Mucosa of stomach (tissue), 1 donor: Measurements from ENCODE around the gene CACNG7.

Source experiments
- H3K27me3 ChIP-seq: one replicate; pipeline ENCODE4 v1.7.0; 2013; ENCODE audit warnings: mild to moderate bottlenecking, low read length; ENCODE audit not compliant: control insufficient read depth, insufficient read depth
- H3K36me3 ChIP-seq: one replicate; pipeline ENCODE4 v1.7.0; 2013; ENCODE audit warnings: low read length; ENCODE audit not compliant: control insufficient read depth, insufficient read depth
- H3K4me1 ChIP-seq: one replicate; pipeline ENCODE4 v1.7.0; 2013; ENCODE audit warnings: mild to moderate bottlenecking, low read length; ENCODE audit not compliant: control insufficient read depth, insufficient read depth
- H3K4me3 ChIP-seq: one replicate; pipeline ENCODE4 v1.7.0; 2013; ENCODE audit warnings: low read length
- H3K9ac ChIP-seq: one replicate; pipeline ENCODE4 v1.7.0; 2013; ENCODE audit warnings: mild to moderate bottlenecking, low read length, moderate library complexity
- H3K9me3 ChIP-seq: one replicate; pipeline ENCODE4 v1.7.0; 2013; ENCODE audit warnings: mild to moderate bottlenecking, low read length, moderate library complexity; ENCODE audit not compliant: control insufficient read depth
- donor health status: Pancreatic carcinoma.

Gene CACNG7

DNA sequence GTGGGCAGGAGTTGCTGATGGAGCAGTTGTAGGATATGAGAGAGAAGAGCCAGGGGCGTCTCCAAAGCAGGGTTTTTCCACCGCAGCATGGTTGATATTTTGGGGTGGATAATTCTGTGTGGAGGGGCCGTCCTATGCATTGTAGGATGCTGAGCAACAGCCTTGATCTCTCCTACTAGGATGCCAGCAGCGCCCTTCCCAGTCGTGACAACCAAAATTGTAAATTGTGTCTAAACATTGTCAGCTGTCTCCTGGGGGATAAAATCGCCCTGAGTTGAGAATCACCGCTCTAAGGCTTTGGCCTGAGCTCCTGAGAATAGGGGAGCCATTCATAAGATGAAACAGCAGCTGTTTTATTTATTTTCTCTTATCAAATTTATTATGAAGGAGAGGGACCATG, 57.9 kb downstream of the CACNG7 start:
- Histone ChIP-seq H3K4me1 (no peaks in the 10 kb centered on the region), H3K4me3 (no peak overlapping the region), H3K9me3 (no peaks in the 10 kb centered on the region), H3K27me3 (peaks cover 22% of the 10 kb centered on the region), H3K9ac (no peak overlapping the region), H3K36me3 (no peaks in the 10 kb centered on the region)

DNA sequence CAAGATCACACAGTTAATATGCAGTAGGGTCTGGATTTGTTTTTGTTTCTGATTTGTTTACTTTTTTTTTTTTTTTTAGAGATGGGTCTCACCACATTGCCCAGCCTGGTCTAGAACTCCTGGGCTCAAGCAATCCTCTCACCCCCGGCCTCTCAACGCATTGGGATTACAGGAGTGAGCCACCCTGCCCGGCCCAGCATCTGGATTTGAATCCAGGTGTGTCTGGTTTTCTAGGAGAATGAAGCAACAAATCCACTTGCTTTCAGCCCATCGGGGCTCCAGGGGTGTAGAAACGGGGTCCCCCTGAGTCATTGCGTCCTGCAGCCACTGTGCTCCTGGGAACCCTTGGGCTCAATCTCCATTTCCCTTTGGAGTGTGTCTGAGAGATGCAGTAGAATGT, 60.3 kb downstream of the CACNG7 start:
- H3K9ac ChIP-seq = no peak overlapping the region
- H3K36me3 ChIP-seq = no peaks in the 10 kb centered on the region
- no peaks in the 10 kb centered on the region for H3K9me3 ChIP-seq
- no peaks in the 10 kb centered on the region for H3K4me1 ChIP-seq
- H3K27me3 ChIP-seq = peaks cover 10% of the 10 kb centered on the region
- no peak overlapping the region for H3K4me3 ChIP-seq

DNA sequence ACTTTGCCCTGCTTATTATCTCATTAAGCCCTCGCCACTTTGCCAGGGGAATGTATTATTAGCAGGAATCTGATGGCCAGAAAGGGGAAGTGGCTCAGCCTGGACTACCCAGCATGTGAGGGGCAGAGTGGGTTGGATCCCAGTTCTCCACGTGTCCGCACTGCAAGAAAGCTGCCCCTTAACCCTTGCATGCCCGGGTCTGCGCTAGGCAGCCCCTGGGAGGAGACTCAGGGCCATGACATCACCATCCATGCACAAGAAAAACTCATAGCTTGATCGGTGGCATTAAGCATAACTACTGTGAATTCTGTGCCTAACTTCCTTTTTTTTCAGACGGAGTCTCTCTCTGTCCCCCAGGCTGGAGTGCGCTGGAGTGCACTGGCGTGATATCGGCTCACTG, 62.6 kb downstream of the CACNG7 start:
- no peaks in the 10 kb centered on the region for H3K27me3 ChIP-seq
- no peak overlapping the region for H3K4me3 ChIP-seq
- H3K9me3 ChIP-seq = no peaks in the 10 kb centered on the region
- H3K4me1 ChIP-seq = no peaks in the 10 kb centered on the region
- H3K9ac ChIP-seq = no peak overlapping the region
- no peaks in the 10 kb centered on the region for H3K36me3 ChIP-seq

DNA sequence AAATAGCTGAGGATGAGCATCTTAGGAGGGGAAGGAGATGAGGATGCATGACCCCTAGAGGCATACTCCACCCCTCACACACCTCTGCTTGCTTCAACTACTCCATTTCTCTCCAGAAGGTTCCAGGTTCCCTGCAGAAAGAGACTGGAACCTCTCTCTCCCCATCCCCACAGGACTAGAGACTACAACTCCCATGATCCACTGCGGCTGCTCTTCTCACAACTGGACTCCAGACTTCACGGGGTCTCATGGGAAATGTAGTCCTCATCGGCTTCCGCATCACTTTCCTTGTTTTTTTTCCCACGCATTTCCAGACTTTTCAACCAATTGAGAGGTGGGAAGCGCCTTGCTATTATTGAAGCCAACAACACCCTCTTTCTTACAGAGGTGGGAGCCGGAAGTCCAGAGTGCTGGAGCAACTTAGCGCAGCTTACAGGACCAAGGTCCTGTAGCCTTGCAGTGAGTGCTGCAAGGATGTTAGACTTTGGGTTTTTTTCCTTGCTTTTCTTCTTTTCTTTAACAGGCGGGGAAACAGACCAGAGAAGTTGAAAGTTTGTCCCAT, 68.4 kb downstream of the CACNG7 start:
- Histone ChIP-seq H3K36me3 (no peaks in the 10 kb centered on the region), H3K4me1 (peaks cover 27% of the 10 kb centered on the region), H3K4me3 (no peak overlapping the region), H3K9ac (no peak overlapping the region), H3K27me3 (peaks cover 43% of the 10 kb centered on the region), H3K9me3 (no peaks in the 10 kb centered on the region)

DNA sequence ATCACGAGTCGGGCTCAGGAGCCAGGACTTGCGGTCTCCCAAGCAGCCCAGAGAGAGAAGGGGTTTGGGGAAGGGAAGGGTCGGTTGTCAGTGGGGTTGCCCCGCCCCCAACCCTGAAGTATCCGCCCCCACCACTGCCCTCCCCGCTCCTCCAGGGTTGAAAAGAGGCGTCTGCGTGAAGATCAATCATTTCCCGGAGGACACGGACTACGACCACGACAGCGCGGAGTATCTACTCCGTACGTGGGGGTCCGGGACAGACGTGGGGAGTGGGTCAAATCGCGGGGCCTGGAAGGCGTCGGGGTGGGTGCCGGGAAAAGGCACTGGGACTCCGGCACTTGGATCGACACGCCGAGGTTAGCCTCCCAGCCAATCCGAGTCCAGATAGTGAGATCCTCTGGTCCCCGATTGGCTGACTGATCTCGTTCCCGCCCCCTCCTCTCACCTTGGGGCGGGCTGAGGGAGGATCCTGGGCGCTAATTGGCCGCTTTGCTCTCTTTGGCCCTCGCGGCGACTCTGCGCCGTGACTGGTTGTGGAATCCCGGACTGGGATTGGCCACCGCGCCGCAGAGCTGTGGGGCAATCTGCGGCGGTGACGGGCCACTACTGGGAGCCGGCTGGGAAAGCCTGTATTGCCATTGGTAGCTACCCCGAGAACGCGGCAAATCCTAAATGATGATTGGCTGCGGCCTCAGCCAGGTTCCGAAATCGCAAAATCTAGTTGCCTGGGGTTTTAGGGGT, 69.1 kb downstream of the CACNG7 start:
- Histone ChIP-seq H3K4me3 (no peak overlapping the region), H3K4me1 (peaks cover 27% of the 10 kb centered on the region), H3K27me3 (peaks cover 43% of the 10 kb centered on the region), H3K36me3 (no peaks in the 10 kb centered on the region), H3K9ac (no peak overlapping the region), H3K9me3 (no peaks in the 10 kb centered on the region)

DNA sequence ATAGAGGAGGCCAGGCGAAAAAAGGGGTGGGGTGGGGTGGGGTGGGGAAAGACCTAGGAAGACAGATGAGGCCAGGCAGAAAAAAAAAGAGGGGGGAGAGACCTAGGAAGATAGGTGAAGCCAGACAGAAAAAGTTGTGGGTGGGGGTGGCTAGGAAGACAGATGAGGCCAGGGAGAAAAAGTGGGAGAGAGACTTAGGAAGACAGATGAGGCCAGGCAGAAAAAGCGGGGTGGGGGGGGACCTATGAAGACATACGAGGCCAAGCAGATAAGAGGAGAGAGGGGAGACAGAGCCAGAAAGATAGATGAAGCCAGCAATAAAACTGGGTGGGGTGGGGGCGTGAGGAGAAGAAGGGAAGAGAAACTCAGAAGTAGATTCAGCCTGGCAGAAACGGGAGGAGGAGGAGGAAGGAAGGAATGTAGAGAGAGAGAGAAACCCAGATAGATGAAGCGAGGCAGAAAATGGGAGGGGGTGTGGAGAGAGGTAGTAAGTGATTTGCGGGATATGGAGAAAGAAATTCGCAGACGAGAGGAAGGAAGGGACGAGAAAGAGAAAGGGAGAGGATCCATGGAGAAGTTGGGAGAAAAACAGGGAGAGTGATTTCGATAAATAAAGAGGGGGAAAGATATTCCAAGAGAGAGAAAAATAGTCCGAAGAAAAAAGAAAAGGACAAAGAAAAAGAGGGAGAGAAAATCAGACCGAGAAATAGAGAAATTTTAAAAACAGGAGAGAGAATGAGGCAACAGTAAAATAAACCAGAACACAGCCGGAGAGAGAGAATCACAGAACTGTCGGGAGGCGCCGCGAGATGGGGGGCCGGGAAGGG, 70.1 kb downstream of the CACNG7 start:
- Histone ChIP-seq H3K9ac (no peak overlapping the region), H3K36me3 (no peaks in the 10 kb centered on the region), H3K9me3 (no peaks in the 10 kb centered on the region), H3K4me3 (no peak overlapping the region), H3K27me3 (peaks cover 51% of the 10 kb centered on the region), H3K4me1 (peaks cover 27% of the 10 kb centered on the region)

DNA sequence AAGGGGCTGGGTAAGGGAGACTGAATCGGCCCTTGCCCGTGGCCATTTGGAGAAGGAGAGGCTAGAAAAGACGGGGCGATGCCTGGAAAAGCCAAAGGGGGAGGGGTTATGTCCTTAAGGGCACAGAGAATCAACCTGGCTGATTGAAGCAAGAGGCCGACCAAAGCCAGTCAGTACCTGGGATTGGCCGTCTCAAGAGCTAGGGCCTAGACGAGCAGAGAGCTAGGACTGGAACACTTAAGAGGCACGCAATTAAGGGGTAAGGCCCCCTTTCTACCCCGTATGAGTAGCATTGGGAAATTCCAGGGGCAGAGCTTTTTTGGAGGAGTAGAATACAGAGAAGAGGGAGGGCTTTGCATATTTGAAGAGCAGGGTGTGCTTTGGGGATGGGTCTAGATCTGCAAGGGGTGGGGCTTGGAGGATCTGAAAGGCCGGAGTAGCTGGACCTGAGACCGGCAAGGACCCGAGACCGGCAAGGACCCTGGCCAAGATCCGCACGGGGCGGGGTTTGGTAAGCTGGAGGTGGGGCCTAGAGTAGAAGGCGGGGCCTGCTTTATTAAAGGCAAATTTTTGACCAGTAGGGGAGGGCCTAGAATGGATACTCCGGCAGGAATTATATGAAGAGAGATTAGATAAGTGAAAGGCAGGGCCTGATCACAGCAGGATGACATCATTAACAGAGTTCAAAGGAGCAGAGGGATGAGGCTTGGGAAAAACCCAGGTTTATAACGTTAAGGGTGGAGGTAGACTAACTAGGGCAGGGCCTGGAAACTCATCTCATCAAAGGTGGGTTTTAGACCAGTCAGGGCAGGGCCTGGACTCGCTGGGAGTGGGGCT, 71.7 kb downstream of the CACNG7 start:
- Histone ChIP-seq H3K27me3 (peaks cover 51% of the 10 kb centered on the region), H3K9me3 (no peaks in the 10 kb centered on the region), H3K9ac (peak overlapping the region; percentile 31), H3K4me1 (peaks cover 27% of the 10 kb centered on the region), H3K4me3 (peak overlapping the region; percentile 74), H3K36me3 (no peaks in the 10 kb centered on the region)

DNA sequence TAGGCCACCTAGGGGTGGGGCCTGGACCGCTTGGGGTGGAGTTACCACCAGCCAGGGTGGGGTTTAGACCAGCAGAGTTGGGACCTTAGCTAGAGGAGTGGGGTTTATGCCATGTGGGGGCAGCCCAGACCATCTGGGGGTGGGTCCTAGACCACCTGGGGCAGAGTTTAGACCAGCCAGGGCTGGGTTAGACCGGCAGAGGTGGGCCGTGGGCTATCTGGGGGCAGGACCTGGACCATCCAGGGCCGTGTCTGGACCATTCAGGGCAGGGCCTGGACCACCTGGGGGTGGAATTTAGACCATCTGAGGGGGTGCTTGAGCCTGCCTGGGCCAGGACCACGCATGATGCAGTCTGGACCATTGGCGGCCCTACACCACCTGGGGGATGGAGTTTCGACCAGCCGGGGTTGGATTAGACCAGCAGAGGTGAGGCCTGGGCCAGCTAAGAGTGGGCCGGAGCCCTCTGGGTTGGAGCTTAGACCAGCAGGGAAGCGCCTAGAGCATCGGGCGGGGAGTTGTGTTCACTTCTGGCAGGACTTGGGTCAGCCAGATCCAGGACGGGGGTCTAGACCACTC, 72.4 kb downstream of the CACNG7 start:
- Histone ChIP-seq H3K4me1 (peaks cover 27% of the 10 kb centered on the region), H3K9ac (no peak overlapping the region), H3K36me3 (no peaks in the 10 kb centered on the region), H3K9me3 (no peaks in the 10 kb centered on the region), H3K27me3 (peaks cover 51% of the 10 kb centered on the region), H3K4me3 (no peak overlapping the region)

DNA sequence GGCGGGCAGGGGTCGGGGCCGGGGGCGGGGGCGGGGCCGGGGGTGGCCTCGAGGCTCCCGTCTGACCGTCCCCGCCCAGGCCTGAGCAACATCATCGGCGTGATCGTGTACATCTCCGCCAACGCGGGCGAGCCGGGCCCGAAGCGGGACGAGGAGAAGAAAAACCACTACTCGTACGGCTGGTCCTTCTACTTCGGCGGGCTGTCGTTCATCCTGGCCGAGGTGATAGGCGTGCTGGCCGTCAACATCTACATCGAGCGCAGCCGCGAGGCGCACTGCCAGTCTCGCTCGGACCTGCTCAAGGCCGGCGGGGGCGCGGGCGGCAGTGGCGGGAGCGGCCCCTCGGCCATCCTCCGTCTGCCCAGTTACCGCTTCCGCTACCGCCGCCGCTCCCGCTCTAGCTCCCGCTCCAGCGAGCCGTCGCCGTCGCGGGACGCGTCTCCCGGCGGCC, 72.9 kb downstream of the CACNG7 start:
- no peaks in the 10 kb centered on the region for H3K9me3 ChIP-seq
- no peak overlapping the region for H3K9ac ChIP-seq
- peaks cover 51% of the 10 kb centered on the region for H3K27me3 ChIP-seq
- no peak overlapping the region for H3K4me3 ChIP-seq
- no peaks in the 10 kb centered on the region for H3K36me3 ChIP-seq
- H3K4me1 ChIP-seq = peaks cover 27% of the 10 kb centered on the region

DNA sequence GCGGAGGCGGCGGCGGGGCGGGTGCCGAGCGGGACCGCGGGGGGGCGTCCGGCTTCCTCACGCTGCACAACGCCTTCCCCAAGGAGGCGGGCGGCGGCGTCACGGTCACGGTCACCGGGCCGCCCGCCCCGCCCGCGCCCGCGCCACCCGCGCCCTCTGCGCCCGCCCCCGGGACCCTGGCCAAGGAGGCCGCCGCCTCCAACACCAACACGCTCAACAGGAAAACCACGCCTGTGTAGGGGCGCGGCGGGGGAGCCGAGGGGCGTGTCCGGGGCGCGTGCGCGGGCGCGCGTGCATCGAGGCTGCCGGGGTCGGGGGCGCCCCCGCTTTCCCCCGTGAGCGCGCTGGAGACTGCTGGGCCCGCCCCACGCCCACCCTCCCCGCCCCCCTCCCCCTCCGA, 73.5 kb downstream of the CACNG7 start:
- Histone ChIP-seq H3K9ac (no peak overlapping the region), H3K4me3 (no peak overlapping the region), H3K4me1 (peaks cover 26% of the 10 kb centered on the region), H3K36me3 (no peaks in the 10 kb centered on the region), H3K27me3 (peaks cover 50% of the 10 kb centered on the region), H3K9me3 (no peaks in the 10 kb centered on the region)

DNA sequence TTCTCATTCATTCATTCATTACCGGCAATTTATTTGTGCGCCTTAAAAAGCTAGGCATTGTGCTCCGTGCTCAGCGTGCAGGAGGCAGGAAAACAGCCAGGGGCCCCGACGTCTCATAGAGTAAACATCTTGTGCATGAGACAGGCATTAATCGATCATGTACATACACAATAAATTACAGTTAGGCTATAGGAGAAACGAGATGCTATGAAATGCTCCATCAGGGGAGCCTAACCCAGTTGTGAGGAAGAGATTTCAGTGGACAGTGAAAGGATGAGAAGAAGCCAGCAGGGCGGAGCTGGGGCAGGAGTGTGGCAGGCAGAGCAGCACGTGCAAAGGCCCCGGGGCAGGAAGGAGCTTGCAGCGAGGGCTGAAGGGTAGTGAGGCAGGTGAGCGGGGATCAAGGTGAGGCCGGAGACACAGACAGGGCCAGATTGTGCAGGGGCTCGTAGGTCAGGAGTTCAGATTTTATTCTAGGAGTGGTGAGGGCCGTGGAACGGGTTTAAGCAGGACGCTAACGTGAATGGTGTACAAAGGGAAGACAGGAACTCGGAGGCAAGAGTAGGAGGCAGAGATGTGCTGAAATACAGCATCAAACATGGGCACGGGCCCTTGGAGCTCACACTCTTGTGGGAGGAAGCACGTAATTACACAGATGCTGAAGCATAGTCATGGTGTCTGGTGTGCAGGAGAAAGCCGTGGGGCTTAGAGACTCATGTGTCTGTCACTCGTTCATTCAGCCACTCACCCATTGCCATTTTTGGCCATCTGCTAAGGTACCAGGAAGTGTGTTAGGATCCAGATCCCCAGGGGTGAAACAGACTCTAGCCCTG, 74.6 kb downstream of the CACNG7 start:
- Histone ChIP-seq H3K9me3 (no peaks in the 10 kb centered on the region), H3K4me1 (peaks cover 22% of the 10 kb centered on the region), H3K4me3 (no peak overlapping the region), H3K36me3 (no peaks in the 10 kb centered on the region), H3K9ac (no peak overlapping the region), H3K27me3 (peaks cover 43% of the 10 kb centered on the region)
